HFF-Myc (cell line): ENCODE results near the gene NTM.

Experiments used
- DNase-seq: peaks from one replicate; pipeline ENCODE4 v3.0.0-alpha.2; 2011; ENCODE audit warnings: low read depth; ENCODE audit errors: extremely low read depth
- H3K4me3 ChIP-seq: replicated peaks from 2 replicates; pipeline ENCODE4 v1.5.1; 2011; ENCODE audit warnings: low read depth, mild to moderate bottlenecking, control low read depth, low read length
- TF ChIP-seq, protein P1 (sequence below): IDR thresholded peaks from 2 replicates; pipeline ENCODE4 v1.5.1; 2012; ENCODE audit warnings: mild to moderate bottlenecking, low read depth, low read length, control low read depth; ENCODE audit errors: missing control alignments

The NTM gene

GRCh38 chr11:131819865-131820264, 449.4 kb downstream of the NTM start:
- no peak overlapping the region for H3K4me3 ChIP-seq
- DNase-seq, result no peak
- TF ChIP-seq, protein P1, sequence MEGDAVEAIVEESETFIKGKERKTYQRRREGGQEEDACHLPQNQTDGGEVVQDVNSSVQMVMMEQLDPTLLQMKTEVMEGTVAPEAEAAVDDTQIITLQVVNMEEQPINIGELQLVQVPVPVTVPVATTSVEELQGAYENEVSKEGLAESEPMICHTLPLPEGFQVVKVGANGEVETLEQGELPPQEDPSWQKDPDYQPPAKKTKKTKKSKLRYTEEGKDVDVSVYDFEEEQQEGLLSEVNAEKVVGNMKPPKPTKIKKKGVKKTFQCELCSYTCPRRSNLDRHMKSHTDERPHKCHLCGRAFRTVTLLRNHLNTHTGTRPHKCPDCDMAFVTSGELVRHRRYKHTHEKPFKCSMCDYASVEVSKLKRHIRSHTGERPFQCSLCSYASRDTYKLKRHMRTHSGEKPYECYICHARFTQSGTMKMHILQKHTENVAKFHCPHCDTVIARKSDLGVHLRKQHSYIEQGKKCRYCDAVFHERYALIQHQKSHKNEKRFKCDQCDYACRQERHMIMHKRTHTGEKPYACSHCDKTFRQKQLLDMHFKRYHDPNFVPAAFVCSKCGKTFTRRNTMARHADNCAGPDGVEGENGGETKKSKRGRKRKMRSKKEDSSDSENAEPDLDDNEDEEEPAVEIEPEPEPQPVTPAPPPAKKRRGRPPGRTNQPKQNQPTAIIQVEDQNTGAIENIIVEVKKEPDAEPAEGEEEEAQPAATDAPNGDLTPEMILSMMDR, result no peak

DNA sequence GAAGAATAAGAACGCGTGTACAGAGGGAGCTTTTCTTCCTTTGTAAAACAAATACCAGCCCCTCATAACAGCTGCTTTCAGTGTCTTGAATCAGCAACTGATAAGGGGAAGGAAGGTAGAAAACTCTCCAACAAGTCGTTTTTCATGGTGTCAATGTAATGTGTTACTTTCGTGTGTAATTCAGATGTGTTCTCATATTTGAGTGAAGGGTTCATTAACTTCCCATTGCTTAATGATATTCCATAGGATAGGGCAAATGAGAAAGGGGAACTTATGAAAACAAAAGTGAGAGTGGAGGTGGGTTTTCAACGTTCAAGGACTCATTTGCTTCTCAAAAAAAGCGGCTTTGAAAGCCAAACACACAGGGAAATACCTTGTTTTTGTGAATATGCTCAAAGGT, 452.1 kb downstream of the NTM start:
- no peak for DNase-seq
- TF ChIP-seq, protein P1, result no peak
- H3K4me3 ChIP-seq, result no peak overlapping the region

DNA sequence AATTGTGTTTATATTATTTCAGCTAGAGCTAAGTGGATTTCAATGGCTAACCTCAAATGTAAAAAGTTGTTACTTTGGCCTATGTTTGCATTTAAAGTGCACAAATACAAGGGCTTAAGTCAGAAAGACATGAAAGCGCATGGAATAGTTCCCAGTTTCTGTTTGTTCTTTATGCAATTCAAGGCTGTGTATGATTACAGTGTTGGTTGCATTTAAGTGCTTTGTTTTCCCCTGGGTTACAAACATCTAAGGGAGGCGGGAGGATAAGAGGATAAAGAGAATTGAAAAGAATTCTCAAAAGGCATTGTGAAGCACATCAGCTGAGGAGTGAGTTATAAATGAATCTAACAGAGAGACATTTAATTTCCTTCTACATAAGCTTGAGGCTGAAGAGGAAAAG, 453.4 kb downstream of the NTM start:
- no peak for DNase-seq
- TF ChIP-seq, protein P1, result no peak
- no peak overlapping the region for H3K4me3 ChIP-seq

- TF ChIP-seq, protein P1, result no peak
- DNase-seq, result no peak
- H3K4me3 ChIP-seq, result no peak overlapping the region
Observed at GRCh38 chr11:131824771-131825170, 454.4 kb downstream of the NTM start.

DNA sequence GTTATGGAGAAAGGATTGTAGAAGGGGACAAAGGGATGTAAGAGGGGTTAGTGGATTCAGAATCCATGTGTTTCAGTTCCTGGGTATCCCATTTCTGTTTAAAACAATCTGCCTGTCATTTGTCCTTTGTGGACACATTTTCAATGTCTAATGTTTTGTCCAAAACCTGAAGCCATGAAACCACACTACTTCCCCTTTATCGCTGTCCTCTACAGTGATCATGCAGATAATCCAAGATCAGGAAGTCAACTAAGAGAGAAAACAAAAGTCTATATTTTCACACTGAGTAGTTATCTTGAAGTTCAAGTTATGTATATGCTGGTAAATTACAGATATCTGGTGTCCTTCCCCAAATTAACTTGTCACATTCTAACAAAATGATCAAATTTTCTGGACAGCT, 457.0 kb downstream of the NTM start:
- no peak overlapping the region for H3K4me3 ChIP-seq
- TF ChIP-seq, protein P1, result no peak
- DNase-seq, result no peak

GRCh38 chr11:131829725-131830124, 459.3 kb downstream of the NTM start:
- H3K4me3 ChIP-seq, result no peak overlapping the region
- DNase-seq, result no peak
- TF ChIP-seq, protein P1, result no peak

GRCh38 chr11:131832079-131832478, 461.7 kb downstream of the NTM start:
- TF ChIP-seq, protein P1, result no peak
- no peak overlapping the region for H3K4me3 ChIP-seq
- DNase-seq, result no peak
